Activated naive CD8-positive, alpha-beta T cell treated with anti-CD3 and anti-CD28 coated beads, Interleukin-2, amount 10 ng/mL, durations not matched to agents 7 days and 5 days (primary cell): Measurements from ENCODE around the gene FMNL2. TPM values are rescaled to one million over a fixed set of nuclear protein-coding genes. Genes with fewer than 3 reads are reported as not detected.

ENCODE experiments used
- ATAC-seq: fragments of 150-1000 bp; cut with Tn5 transposase; one replicate; pipeline ENCODE4 v1.10.0; 2021; ENCODE audit warnings: low read depth, moderate library complexity
- POLR2A ChIA-PET: fragments of 350-600 bp; sonication (Branson Sonifier 250); formaldehyde crosslinking; loops from one replicate; lab custom pipeline; 2021; ENCODE audit warnings: antibody characterized with exemption; lab: Charles Lee
- DNase-seq: peaks from one replicate; pipeline ENCODE4 v3.0.0; 2021
- H3K27ac Mint-ChIP-seq: one replicate; pipeline ENCODE4 v1.8.0; 2022; ENCODE audit warnings: mild to moderate bottlenecking, mixed read lengths
- H3K27me3 Mint-ChIP-seq: one replicate; pipeline ENCODE4 v1.8.0; 2022; ENCODE audit warnings: mild to moderate bottlenecking, moderate library complexity, mixed read lengths
- H3K36me3 Mint-ChIP-seq: one replicate; pipeline ENCODE4 v1.8.0; 2021; ENCODE audit warnings: mild to moderate bottlenecking, mixed read lengths
- H3K4me1 Mint-ChIP-seq: one replicate; pipeline ENCODE4 v1.8.0; 2021; ENCODE audit warnings: mixed read lengths
- H3K4me3 Mint-ChIP-seq: one replicate; pipeline ENCODE4 v1.8.0; 2022; ENCODE audit warnings: mild to moderate bottlenecking, moderate library complexity, mixed read lengths
- H3K9me3 Mint-ChIP-seq: one replicate; pipeline ENCODE4 v1.8.0; 2021; ENCODE audit warnings: mixed read lengths
- total RNA-seq, 2 experiments: library from RNA; stranded (reverse); gene quantifications; one replicate each; pipeline ENCODE4 v1.2.3, GENCODE V29; 2021

The FMNL2 gene
- total RNA-seq, 2 experiments from 2014 or later = 0.37 to 0.42 TPM

DNA sequence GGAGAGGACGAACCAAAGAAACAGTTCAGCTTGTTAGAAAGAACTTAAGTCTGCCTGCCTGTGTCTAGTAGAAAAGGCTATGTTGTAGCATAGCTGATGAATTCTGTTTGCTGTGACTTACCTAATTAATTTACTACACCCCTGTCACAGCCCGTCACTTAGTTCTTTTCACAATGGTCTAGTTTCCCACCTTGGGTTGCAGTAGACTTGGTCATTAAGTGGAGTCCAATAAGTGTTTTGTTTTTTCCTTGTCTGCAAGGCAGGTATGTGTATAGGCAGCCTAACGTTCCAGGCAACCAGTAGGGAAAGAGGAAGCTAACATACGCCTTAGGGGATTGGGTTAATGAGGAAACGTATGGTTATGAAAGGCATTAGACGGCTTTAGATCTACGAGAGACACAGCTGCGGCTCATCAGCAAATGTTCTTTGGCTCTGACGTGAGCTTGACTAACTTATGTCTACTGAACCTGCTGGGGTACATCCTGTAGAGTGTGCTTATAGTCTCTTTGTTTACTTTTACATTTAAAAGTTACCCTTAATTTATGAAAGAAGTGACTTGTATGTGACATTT lies 202.2 kb downstream of the FMNL2 start:
- Mint-ChIP-seq H3K27ac (no peak overlapping the region), H3K36me3 (no peaks in the 10 kb centered on the region), H3K27me3 (peaks cover 26% of the 10 kb centered on the region), H3K4me3 (no peak overlapping the region), H3K9me3 (no peaks in the 10 kb centered on the region), H3K4me1 (no peaks in the 10 kb centered on the region)
- POLR2A ChIA-PET = no interaction called here
- DNase-seq (no peak), ATAC-seq (no peak)

DNA sequence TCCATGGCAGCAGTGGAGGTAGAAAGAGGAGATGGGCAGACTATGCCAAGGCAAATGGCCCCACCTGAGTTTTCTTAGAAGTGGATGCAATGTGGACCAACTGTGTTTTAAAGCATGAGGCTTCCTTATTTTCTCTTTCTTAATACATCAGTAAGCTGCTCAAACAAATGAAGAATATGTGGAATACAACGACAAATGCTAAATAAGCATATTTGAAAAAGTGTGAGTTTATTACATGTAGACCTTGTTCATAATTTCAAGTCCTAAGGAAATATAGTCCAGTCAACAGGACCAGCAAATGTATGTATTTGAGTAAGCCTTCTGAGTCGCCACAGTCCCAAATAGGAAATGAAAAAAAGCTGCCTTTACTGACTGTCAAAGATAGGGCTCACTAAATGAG lies 204.4 kb downstream of the FMNL2 start:
- POLR2A ChIA-PET = no interaction called here
- Mint-ChIP-seq H3K4me1 (no peaks in the 10 kb centered on the region), H3K27ac (no peak overlapping the region), H3K36me3 (no peaks in the 10 kb centered on the region), H3K9me3 (no peaks in the 10 kb centered on the region), H3K27me3 (peaks cover 15% of the 10 kb centered on the region), H3K4me3 (no peak overlapping the region)
- ATAC-seq (no peak), DNase-seq (no peak)

DNA sequence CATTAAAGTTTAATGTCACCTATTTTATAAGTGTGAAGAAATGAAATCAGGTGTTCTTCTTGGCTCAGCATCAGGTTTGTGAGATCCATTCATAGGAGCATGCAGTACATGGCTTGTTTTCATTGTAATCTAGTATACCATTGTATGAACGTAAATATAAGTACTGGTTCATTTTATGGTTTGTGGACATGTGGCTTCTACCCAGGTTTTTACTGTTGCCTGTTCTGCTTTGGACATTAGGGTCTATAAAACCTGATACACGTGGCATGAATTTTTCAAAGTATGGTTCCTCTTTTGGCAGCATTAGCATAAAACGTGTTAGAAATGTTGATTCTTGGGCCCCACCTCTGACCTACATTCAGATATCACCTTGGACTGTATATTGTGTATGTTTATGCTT lies 206.7 kb downstream of the FMNL2 start:
- ATAC-seq = no peak
- POLR2A ChIA-PET = no interaction called here
- peaks cover 8% of the 10 kb centered on the region for H3K27me3 Mint-ChIP-seq
- no peaks in the 10 kb centered on the region for H3K4me1 Mint-ChIP-seq
- no peak overlapping the region for H3K4me3 Mint-ChIP-seq
- no peaks in the 10 kb centered on the region for H3K36me3 Mint-ChIP-seq
- no peak for DNase-seq
- H3K9me3 Mint-ChIP-seq = no peaks in the 10 kb centered on the region
- H3K27ac Mint-ChIP-seq = no peak overlapping the region

DNA sequence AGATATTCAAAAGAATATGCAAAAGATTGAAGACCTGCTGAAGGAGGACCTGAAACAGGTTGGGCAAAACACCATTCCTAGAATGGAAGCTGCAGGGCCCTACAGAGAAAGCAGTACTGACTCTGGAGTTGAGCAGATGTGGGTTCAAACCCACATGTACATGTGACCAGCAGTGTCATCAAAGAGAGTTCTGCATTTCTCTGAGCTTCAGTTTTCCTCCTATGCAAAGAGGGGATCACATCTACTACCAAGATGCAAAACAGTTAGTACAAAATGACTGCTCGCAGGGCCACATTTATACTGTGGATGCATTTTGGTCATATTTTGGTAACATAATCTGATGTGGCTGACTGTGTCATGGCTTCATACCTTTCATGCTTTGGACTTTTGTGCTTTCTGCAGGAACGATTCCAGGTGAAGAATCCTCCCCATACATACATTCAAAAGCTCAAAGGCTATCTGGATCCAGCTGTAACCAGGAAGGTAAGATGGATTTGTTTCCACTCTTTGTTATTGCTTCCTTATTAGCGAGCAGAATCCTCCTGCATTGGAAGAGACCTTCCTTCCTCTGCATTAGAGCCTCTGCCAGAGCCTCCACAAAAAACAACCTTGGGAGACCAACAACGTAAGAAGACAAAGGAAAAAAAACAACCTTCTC lies 207.5 kb downstream of the FMNL2 start:
- Mint-ChIP-seq H3K9me3 (no peaks in the 10 kb centered on the region), H3K4me3 (no peak overlapping the region), H3K27ac (no peak overlapping the region), H3K27me3 (peaks cover 6% of the 10 kb centered on the region), H3K4me1 (no peaks in the 10 kb centered on the region), H3K36me3 (no peaks in the 10 kb centered on the region)
- ATAC-seq (no peak), DNase-seq (no peak)
- POLR2A ChIA-PET = no interaction called here

DNA sequence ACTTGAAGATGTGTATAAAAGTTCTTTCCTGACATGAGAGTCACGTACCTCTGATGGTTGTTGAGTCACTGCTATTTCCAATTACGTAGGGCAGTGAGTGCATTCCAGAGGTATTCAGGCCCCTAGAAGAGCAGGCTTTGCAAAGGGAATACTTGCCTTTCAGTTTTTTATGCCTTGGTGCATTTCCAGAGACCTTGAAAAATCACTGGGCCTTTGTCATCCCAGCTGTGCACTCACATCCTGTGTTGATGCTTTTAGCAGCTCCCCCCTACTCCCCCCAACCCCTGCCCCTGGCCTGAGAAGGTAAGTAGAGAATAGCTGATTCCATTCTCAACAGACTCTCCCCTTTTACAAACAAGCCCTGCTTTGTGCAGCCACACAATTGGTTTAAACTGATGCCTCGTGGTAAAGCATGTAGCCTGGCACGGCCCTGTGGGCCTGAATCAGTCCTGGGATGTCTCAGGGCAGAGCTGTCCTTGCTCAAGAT lies 208.1 kb downstream of the FMNL2 start:
- no peaks in the 10 kb centered on the region for H3K4me1 Mint-ChIP-seq
- H3K4me3 Mint-ChIP-seq = no peak overlapping the region
- no peaks in the 10 kb centered on the region for H3K36me3 Mint-ChIP-seq
- POLR2A ChIA-PET = no interaction called here
- ATAC-seq (no peak), DNase-seq (no peak)
- no peaks in the 10 kb centered on the region for H3K9me3 Mint-ChIP-seq
- H3K27ac Mint-ChIP-seq = no peak overlapping the region
- H3K27me3 Mint-ChIP-seq = peaks cover 6% of the 10 kb centered on the region

DNA sequence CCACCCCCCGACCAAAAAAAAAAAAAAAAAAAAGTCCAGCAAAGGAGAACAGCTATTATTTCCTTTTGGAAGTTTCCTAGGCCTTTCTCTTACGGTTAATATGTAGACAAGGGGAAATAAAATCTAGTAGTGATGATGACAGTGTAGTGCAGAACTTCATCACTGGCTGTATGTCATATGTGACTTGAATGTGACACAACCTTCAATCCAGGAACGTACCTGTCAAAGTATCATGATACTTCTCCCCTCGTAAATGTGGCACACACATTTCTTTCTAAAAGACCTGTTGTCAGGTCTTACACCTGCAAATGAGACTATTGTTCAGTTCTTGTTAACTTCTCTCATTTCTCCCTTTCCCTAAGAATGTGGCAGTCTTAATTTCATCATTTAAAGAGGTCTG lies 208.7 kb downstream of the FMNL2 start:
- H3K4me1 Mint-ChIP-seq = no peaks in the 10 kb centered on the region
- peaks cover 2% of the 10 kb centered on the region for H3K27me3 Mint-ChIP-seq
- no peaks in the 10 kb centered on the region for H3K9me3 Mint-ChIP-seq
- POLR2A ChIA-PET = no interaction called here
- no peak for ATAC-seq
- no peak overlapping the region for H3K4me3 Mint-ChIP-seq
- H3K27ac Mint-ChIP-seq = no peak overlapping the region
- no peak for DNase-seq
- H3K36me3 Mint-ChIP-seq = no peaks in the 10 kb centered on the region

DNA sequence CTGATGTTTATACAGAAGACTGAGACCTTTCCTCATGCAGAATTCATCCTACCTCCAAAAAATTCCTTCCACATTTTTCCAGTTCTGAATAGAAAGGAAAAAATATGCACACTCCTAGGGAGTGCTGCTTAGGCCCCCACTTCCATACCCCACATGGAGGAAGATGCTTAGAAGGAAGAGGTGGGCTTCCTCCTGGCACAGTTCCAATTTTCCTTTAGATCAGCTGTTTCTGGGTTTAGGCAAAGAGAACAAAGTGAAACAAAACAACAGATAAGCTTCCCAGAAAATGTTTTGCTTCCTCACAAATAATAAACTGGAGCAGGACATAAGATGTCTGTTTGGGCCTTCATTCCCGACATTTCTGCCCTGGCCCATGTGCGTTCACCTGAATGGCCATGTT lies 209.7 kb downstream of the FMNL2 start:
- Mint-ChIP-seq H3K4me1 (no peaks in the 10 kb centered on the region), H3K27me3 (peaks cover 2% of the 10 kb centered on the region), H3K4me3 (no peak overlapping the region), H3K27ac (no peak overlapping the region), H3K9me3 (no peaks in the 10 kb centered on the region), H3K36me3 (no peaks in the 10 kb centered on the region)
- DNase-seq (no peak), ATAC-seq (no peak)
- POLR2A ChIA-PET = no interaction called here

DNA sequence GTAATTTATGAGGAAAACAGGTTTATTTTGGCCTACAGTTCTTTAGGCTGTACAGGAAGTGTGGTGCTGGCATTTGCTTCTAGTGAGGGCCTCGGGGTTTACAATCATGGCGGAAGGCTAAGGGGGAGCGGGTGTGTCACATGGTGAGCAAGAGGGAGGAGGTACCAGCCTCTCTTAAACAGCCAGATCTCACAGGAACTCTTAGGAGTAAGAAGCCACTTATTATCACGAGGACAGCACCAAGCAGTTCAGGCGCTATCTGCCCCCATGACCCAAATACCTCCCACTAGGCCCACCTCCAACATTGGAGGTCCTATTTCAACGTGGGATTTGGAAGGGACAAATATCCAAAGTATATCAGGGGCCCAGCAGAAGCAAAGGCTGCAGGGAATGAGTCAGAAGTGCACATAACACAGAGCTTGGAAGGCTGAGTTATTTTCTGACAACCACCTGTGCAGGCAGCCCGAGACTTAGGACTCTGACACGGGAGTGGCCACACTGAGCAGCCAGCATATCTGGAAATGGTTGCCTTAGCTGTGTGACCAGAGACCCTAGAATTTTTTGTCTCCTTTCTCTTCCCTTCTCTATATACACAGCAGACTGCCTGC lies 211.4 kb downstream of the FMNL2 start:
- Mint-ChIP-seq H3K27me3 (peaks cover 2% of the 10 kb centered on the region), H3K36me3 (no peaks in the 10 kb centered on the region), H3K4me3 (no peak overlapping the region), H3K27ac (no peak overlapping the region), H3K9me3 (no peaks in the 10 kb centered on the region), H3K4me1 (no peaks in the 10 kb centered on the region)
- ATAC-seq (no peak), DNase-seq (no peak)
- POLR2A ChIA-PET = no interaction called here

DNA sequence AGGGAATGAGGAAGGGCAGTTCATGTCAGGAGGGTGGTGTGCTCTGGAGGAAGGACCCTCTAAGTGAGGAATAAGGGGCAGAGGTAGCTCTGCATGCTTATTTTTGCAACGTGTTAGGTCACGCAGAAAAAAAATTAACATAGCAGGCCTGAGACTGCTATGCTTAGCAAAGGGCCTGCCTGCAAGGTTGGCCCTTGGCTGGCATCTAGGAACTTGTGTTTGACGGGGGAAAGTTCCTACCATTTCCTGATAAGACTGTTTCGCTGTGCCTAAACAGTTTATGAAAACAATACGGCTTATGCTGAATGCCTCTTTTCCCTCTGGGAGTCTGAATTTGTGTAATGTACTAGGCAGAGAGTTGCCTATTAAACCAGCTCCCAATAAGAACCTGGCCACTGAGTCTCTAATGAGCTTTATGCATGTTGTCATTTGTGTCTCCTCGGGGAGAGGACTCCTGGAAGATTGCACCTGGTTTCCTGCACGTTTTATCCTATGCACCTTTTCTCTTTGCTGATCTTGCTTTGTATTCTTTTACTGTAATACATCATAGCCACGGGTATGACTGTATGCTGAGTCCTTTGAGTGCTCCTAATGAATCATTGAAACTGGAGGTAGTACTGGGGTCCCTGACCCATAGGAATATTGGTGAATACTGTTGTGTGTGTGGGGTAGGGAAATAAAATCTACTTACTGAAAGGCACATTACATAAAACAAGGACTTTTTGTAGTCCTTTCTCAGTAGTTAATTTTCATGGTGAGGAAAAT lies 213.3 kb downstream of the FMNL2 start:
- Mint-ChIP-seq H3K27ac (no peak overlapping the region), H3K9me3 (no peaks in the 10 kb centered on the region), H3K36me3 (no peaks in the 10 kb centered on the region), H3K27me3 (peaks cover 4% of the 10 kb centered on the region), H3K4me1 (no peaks in the 10 kb centered on the region), H3K4me3 (no peak overlapping the region)
- ATAC-seq (no peak), DNase-seq (no peak)
- POLR2A ChIA-PET = no interaction called here

DNA sequence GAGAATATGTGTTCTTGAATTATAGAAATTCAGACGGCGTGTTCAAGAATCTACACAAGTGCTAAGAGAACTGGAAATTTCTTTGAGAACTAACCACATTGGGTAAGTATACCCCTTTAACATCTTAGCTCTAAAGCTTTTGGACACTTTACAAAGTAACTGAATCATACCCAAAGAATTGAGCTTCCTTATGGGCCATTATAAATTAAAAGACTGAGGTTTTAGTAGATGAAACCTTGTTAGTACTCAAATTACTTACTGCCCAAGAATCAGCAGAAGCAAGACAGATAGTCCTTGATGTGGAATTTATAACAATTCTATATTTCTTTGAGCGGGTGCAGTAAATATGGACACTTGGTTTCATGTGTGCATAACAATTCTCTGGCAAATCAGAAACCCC lies 214.0 kb downstream of the FMNL2 start:
- peaks cover 4% of the 10 kb centered on the region for H3K27me3 Mint-ChIP-seq
- no peaks in the 10 kb centered on the region for H3K9me3 Mint-ChIP-seq
- ATAC-seq = no peak
- no peak for DNase-seq
- POLR2A ChIA-PET = no interaction called here
- H3K4me3 Mint-ChIP-seq = no peak overlapping the region
- no peaks in the 10 kb centered on the region for H3K4me1 Mint-ChIP-seq
- no peaks in the 10 kb centered on the region for H3K36me3 Mint-ChIP-seq
- no peak overlapping the region for H3K27ac Mint-ChIP-seq

DNA sequence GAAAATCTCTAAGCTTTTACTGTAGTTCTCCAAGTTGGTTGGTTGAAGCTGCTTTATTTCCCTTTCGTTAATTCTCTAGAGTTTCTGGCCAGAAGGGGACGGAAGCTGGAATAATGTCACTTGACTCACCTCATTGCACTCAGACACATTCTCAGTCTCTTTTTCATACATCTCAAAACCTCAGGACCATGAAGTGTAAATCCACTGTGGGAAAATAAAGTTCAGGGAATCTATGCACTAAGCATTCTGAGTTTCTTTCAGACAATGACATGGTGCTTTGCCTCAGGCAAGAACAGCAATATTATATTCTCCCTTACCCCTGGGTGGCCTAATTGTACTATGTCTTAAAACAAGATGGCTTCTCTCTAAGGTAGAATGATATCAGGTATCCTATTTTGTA lies 214.4 kb downstream of the FMNL2 start:
- Mint-ChIP-seq H3K27me3 (peaks cover 4% of the 10 kb centered on the region), H3K4me1 (no peaks in the 10 kb centered on the region)

DNA sequence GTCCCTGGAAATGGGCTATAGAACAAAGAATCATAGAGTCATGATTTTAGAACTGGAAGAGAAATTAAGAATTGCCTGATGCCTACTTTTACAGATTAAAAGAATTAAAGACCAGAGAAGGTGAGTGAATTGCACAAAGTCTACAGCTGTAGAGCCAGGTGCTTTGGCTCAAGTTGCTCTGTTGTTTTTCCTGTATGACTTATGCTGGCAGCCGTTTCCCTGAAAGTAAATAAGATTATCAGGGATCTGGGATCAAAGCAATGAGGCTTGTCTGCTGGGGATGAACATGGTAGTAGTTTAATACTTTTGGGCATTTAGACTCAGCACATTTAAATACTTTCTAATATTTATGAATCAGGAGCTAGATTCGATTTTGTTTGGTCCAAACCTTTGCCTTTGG lies 215.4 kb downstream of the FMNL2 start:
- POLR2A ChIA-PET = no interaction called here
- no peaks in the 10 kb centered on the region for H3K9me3 Mint-ChIP-seq
- ATAC-seq (no peak), DNase-seq (no peak)
- no peaks in the 10 kb centered on the region for H3K4me1 Mint-ChIP-seq
- H3K4me3 Mint-ChIP-seq = no peak overlapping the region
- H3K27me3 Mint-ChIP-seq = peaks cover 4% of the 10 kb centered on the region
- no peak overlapping the region for H3K27ac Mint-ChIP-seq
- no peaks in the 10 kb centered on the region for H3K36me3 Mint-ChIP-seq

More for the DNA sequence above, 214.4 kb downstream of the FMNL2 start:
- H3K27ac Mint-ChIP-seq = no peak overlapping the region
- H3K9me3 Mint-ChIP-seq = no peaks in the 10 kb centered on the region
- POLR2A ChIA-PET = no interaction called here
- no peak overlapping the region for H3K4me3 Mint-ChIP-seq
- DNase-seq (no peak), ATAC-seq (no peak)
- H3K36me3 Mint-ChIP-seq = no peaks in the 10 kb centered on the region

DNA sequence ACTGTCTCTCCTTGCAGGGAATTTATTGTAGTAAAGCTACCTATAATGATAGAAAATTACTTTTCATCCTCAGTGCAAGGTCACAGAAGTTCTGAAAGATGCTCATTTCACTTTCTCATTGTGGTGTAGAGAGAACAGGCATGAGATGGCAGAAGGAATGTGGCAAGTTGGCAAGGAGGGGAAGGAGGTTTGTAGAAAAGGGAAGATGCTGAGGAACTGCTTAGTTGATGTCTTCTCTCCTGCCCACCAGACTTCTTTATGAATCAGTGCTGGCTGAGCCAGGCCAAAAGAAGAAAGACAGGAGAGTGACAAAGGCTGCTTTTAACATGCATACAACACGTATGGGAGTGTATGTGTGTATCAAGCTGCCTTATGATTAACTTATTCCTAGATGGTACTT lies 217.9 kb downstream of the FMNL2 start:
- Mint-ChIP-seq H3K9me3 (no peaks in the 10 kb centered on the region), H3K4me1 (no peaks in the 10 kb centered on the region), H3K4me3 (no peak overlapping the region), H3K27ac (no peak overlapping the region), H3K27me3 (peaks cover 4% of the 10 kb centered on the region), H3K36me3 (no peaks in the 10 kb centered on the region)
- POLR2A ChIA-PET = no interaction called here
- ATAC-seq = no peak
- no peak for DNase-seq
